Thoracic aorta (tissue), 2 donors: Measurements from ENCODE around the gene KRT84. TPM values are rescaled to one million over a fixed set of nuclear protein-coding genes. Genes with fewer than 3 reads are reported as not detected.

Experiments
- ATAC-seq: fragments of 150-250 bp; one replicate; pipeline ENCODE4 v1.8.0; 2017; ENCODE audit warnings: low read depth; ENCODE audit not compliant: insufficient number of reproducible peaks, low FRiP score
- DNase-seq: peaks from one replicate; pipeline ENCODE4 v3.0.0-alpha.2; 2020; ENCODE audit warnings: low spot score
- H3K27ac ChIP-seq, 2 donors: fragments of 200-600 bp; sonication (generic); 1 replicate in 1 of 2; 2 replicates in 1 of 2; pipeline ENCODE4 v1.5.1; 2016; ENCODE audit warnings: mild to moderate bottlenecking in 2 of 2, moderate library complexity in 2 of 2
- H3K27me3 ChIP-seq: fragments of 200-600 bp; sonication (generic); replicated peaks from 2 replicates; pipeline ENCODE4 v1.6.0; 2016; ENCODE audit warnings: mild to moderate bottlenecking; ENCODE audit not compliant: insufficient read depth
- H3K36me3 ChIP-seq: fragments of 200-600 bp; sonication (generic); one replicate; pipeline ENCODE4 v1.5.1; 2016
- H3K4me1 ChIP-seq, 2 donors: fragments of 200-600 bp; sonication (generic); 1 replicate in 1 of 2; 2 replicates in 1 of 2; pipeline versions ENCODE4 v1.5.1 to v1.6.0; 2016; ENCODE audit warnings: low read depth in 2 of 2, mild to moderate bottlenecking in 1 of 2; ENCODE audit not compliant: control insufficient read depth in 1 of 2
- H3K4me3 ChIP-seq: fragments of 200-600 bp; sonication (generic); 2 replicates; pipeline ENCODE4 v1.5.1; 2016; ENCODE audit warnings: mild to moderate bottlenecking
- H3K9me3 ChIP-seq: fragments of 200-600 bp; sonication (generic); 2 replicates; pipeline ENCODE4 v1.5.1; 2016
- CTCF ChIP-seq: fragments of 200-600 bp; sonication (generic); IDR thresholded peaks from one replicate; pipeline ENCODE4 v1.5.1; 2019; ENCODE audit warnings: antibody characterized with exemption
- total RNA-seq, 2 donors: library from RNA; depleted of rRNA; stranded (reverse); fragments of >200 nt; gene quantifications; one replicate each; pipeline versions ENCODE4 v1.1.0 to v1.2.3, GENCODE V29; 2016

Gene KRT84
- total RNA-seq, 2 donors from 2014 or later, result not detected

GRCh38 chr12:52358575-52359350, 26.7 kb downstream of the KRT84 start:
- DNase-seq (no peak), ATAC-seq (no peak)
- Histone ChIP-seq H3K4me3 (no peak overlapping the region), H3K27ac (no peak overlapping the region), H3K36me3 (no peaks in the 10 kb centered on the region), H3K9me3 (no peaks in the 10 kb centered on the region), H3K27me3 (no peaks in the 10 kb centered on the region), H3K4me1 (no peaks in the 10 kb centered on the region)
- no peak for TF ChIP-seq CTCF

GRCh38 chr12:52356762-52357580, 28.5 kb downstream of the KRT84 start:
- Histone ChIP-seq H3K27ac (no peak overlapping the region), H3K9me3 (no peaks in the 10 kb centered on the region), H3K27me3 (no peaks in the 10 kb centered on the region), H3K4me1 (peaks cover 0 to 2% of the 10 kb centered on the region in 2 donors), H3K4me3 (no peak overlapping the region), H3K36me3 (no peaks in the 10 kb centered on the region)
- DNase-seq (no peak), ATAC-seq (no peak)
- TF ChIP-seq CTCF, result no peak

GRCh38 chr12:52356031-52356761, 29.3 kb downstream of the KRT84 start:
- no peak for TF ChIP-seq CTCF
- no peak overlapping the region for H3K4me3 ChIP-seq
- no peak for ATAC-seq
- peaks cover 7 to 9% of the 10 kb centered on the region in 2 donors for H3K4me1 ChIP-seq
- H3K27me3 ChIP-seq, result no peaks in the 10 kb centered on the region
- DNase-seq, result no peak
- H3K36me3 ChIP-seq, result no peaks in the 10 kb centered on the region
- no peak overlapping the region for H3K27ac ChIP-seq
- H3K9me3 ChIP-seq, result no peaks in the 10 kb centered on the region

GRCh38 chr12:52355176-52355575, 30.3 kb downstream of the KRT84 start:
- Histone ChIP-seq H3K9me3 (no peaks in the 10 kb centered on the region), H3K4me1 (peaks cover 9 to 10% of the 10 kb centered on the region in 2 donors), H3K27me3 (no peaks in the 10 kb centered on the region), H3K4me3 (no peak overlapping the region), H3K36me3 (no peaks in the 10 kb centered on the region), H3K27ac (no peak overlapping the region)
- DNase-seq (no peak), ATAC-seq (no peak)
- no peak for TF ChIP-seq CTCF

- Histone ChIP-seq H3K4me3 (no peak overlapping the region), H3K4me1 (peaks cover 9 to 10% of the 10 kb centered on the region in 2 donors), H3K27me3 (no peaks in the 10 kb centered on the region), H3K36me3 (no peaks in the 10 kb centered on the region), H3K27ac (no peak overlapping the region), H3K9me3 (no peaks in the 10 kb centered on the region)
- no peak for ATAC-seq
- DNase-seq, result no peak
- no peak for TF ChIP-seq CTCF
Observed at GRCh38 chr12:52354200-52354599, 31.3 kb downstream of the KRT84 start.
